OCI-M2 (cell line): ENCODE measurements around the gene C1QTNF6.

ENCODE experiments used
- DNase-seq: peaks from one replicate; lab custom pipeline; 2025; ENCODE audit not compliant: unreplicated experiment; lab: John Stamatoyannopoulos, UW

C1QTNF6 gene

GRCh38 chr22:37223965-37224551 is 36.0 kb upstream of the C1QTNF6 start:
- no peak for DNase-seq

DNA sequence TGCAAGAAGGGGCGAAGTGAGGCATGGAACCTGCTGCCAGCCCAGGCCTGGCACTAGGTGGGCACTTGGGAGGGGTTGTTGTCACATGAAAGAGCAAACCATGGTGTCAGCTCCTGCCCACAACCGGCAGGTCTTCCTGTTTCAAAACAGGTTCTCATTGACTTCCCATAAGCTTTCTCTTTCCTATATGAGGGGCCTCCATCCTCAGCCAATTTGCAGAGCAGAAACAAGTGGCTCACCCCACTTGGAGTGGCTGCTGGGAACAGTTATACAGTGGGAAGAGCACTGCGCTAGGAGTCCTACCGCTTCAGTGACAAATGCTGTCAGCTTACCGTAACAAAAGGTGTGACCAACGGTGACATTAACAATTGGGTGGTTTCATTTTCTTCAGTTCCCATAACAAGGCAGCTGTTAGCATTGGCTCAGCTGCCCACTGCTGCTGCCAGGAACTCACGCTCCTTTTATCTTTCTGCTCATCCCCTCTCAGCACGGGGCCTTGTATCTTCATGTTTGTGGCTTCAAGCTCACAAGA is 34.5 kb upstream of the C1QTNF6 start:
- no peak for DNase-seq

DNA sequence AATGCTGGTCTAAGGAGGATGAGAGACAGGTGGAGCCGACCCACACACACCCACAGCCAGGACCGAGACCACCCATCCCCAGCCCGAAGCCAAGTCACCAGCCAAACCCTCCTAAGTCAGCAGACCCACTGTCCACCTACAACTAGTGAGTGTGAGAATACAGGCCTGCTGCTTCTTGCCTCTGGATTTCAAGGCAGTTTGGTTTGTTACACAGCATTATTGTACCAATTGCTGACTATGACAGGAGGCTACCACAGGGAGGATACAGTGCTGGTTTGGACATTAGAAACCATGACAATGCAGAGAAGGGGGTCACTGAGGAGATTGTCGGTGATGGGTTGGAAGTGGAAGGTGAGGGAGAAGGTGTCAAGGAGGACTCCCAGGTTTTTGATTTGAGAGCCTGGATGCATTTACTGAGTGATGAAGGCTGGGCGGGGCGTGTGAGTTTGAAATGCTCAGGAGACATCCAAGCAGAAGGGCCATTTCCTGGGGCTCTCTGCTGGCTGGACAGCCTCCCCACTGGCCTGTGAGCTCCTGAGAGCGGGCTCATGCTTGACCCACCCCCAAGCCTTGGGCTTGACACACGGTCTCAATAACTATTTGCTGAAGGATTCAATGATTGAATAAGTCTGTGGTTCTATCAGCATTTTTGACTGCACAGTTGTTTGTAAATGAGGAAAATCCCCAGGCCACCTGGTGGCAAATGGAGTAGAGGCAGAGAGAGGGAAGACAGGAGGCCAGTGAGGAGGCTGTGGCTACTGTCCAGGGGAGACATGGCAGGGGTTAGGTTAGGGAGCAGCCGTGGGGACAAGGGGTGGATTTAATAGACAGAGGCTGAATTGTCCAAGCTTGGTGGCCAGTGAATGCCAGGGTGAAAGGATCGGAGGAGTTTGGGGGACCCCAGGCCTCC is 33.6 kb upstream of the C1QTNF6 start:
- no peak for DNase-seq

- no peak for DNase-seq
Measured at GRCh38 chr22:37220543-37220981, 32.5 kb upstream of the C1QTNF6 start.

GRCh38 chr22:37219533-37219932 is 31.5 kb upstream of the C1QTNF6 start:
- no peak for DNase-seq

DNA sequence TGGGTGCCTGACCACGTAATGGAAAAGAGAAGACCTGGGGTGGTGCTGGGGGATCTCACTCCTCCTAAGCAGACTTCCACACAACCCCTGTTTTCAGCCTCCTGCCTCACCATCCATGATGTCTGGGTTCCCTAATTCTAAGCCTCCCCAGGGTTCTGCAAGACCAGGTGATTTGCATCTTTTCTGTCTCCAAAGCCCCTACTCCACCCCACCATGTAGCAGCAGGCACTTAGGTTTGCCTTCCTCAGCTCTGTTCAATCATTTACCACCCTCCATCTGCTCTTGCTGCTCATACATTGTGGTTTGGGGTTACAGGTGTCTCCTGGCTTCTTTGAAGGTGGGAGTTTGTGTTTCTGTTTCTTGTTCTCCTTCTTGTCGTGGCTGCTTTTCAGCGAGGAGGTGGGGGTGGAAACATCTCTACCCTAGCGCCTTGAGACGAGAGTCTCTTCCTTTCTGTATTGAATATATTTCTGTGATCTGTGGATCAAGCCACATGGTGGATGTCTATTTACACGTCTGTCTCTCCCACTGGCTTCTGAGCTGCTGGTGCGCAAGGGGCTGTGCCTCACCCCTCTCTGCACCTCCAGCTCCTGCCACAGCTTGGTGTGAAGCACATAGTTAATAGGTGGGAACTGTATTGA is 30.8 kb upstream of the C1QTNF6 start:
- no peak for DNase-seq

- no peak for DNase-seq
Measured at GRCh38 chr22:37218399-37218770, 30.3 kb upstream of the C1QTNF6 start.

- DNase-seq, result no peak
Measured at GRCh38 chr22:37215890-37216289, 27.8 kb upstream of the C1QTNF6 start.

DNA sequence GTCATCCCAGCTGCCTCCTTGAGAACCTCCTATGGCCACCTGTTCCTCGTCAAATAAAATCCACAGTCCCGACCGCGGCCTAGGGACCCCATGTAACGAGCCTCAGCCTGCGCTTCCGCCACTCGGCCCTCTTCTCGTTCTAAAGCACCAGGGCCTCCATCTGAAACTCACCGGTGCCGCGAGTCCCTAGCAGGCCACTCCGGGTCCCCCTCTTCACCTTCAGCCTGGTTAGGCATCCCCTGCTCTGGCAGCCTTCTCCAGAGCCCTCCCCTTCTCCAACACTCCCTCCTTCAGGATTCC is 26.6 kb upstream of the C1QTNF6 start:
- no peak for DNase-seq

DNA sequence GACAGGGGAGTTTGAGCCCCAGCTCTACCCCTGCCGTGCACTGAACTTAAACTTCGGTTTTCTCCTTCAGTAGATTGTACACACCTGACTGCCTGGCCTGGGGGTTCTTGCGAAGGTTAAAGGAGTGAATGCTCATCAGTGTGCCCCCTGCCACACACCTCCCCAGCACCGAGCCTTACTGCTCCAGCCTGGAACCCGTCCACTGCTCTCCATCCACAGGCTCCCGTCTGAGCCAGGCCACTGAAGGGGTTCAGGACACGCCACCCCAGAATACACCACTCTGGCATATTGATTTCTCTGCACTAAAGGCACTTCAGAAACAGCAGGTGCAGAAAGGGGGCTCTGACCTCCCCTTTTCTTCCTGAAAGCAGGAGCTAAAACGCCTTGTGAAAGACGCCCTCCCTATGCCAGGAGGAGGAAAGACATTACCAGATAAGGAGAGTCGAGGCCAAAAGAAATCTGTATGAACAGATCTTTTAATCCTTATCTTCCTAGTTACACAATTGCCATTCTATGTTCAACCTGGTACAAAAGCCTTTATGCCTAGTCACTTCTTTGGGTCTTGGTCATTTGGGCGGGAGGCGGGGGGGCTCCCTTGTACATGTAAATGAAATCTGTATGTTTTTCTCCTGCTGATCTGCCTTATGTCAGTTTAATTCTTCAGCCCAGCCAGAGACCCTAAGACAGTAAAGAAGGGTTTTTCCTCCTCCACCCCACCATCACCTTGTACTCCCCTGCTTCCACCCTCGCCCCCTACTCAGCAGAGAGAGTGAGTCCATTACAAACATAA is 26.1 kb upstream of the C1QTNF6 start:
- no peak for DNase-seq

DNA sequence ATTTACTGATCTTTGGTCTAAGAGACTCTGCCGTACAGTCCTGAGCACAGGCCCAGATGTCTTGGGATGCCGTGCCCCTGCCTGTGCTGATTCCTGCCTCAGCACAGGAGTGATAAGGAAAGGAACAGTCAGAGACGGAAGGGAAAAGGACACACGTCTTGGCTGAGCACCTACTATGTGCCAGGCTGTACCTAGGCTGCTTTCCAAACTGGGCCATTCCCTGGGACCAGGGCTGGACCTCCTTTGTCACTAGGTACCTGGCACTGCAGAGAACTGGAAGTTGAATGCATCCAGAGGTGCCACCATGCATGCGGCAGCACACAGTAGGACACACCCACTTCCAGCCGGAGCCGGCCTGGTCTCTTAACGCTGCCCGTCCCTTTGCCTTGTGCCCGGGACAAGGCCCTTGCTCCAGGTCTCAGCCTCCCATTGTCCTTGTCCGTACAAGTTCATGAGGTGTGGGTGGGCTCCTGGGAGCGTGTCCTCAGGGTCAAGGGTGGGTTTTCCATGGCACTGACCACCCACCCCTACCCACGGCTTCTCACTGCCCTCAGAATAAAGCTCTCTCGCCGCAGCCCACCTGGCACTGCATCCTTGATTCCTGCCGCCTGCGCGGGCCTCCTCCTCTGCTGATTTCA is 25.3 kb upstream of the C1QTNF6 start:
- DNase-seq, result no peak

GRCh38 chr22:37212174-37212906 is 24.3 kb upstream of the C1QTNF6 start, which contains the start of gene SSTR3:
Gene SSTR3 (minus strand): TSS chr22:37212477. CDS start chr22:37207803, 4,674 bp downstream.
- DNase-seq, result no peak

DNA sequence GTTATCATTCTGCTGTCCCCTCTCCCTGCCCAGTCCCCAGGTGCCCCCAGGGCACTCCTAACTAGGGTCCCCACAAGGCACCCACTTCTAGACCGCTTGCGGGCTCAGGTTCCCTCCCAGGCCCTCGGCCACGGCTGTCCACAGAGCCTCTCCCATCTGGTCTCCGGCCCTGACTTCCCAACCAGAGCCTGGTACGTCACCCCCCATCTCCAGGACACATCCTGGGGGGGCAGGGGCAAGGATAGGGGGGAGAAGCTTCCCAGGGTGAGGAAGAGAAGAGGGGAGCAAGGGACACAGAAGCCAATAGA is 23.8 kb upstream of the C1QTNF6 start:
- no peak for DNase-seq

DNA sequence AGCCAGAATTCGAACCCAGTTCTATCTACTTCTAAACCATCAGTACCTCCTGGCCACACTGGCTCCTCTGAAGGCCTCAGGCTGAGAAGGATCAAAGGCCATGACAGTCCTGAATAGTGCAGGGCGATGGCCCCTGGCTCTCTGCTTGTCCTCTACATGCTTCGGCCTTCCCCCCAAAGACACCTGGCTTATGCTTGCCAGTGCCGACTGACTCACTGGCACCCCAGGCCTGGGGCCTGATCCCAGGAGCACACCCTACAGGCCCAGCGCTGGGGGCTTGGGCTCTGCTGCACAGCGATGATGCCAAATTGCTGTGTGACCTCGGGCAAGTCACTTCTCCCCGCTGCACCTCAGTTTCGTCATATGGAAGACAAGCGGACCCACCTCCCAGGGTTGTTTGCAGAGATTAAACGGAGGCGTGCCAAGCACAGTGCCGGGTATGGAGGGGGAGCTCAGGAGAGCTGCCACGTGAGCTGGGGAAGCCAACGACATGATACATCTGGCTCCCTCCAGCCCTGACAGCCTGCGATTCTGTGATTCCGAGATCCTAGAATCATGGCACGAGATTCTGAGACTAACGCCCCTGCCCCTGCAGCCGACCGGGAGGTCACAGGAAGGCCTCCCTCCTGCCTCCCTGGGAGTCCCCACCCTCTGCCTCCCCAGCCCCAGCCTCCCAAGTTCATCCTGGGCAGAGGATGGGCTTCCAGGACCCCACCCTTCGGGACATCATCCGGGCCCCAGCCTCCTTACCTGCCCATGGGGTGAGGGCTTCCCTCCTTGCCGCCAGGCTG is 23.2 kb upstream of the C1QTNF6 start:
- no peak for DNase-seq

- no peak for DNase-seq
Measured at GRCh38 chr22:37210041-37210803, 22.2 kb upstream of the C1QTNF6 start.

DNA sequence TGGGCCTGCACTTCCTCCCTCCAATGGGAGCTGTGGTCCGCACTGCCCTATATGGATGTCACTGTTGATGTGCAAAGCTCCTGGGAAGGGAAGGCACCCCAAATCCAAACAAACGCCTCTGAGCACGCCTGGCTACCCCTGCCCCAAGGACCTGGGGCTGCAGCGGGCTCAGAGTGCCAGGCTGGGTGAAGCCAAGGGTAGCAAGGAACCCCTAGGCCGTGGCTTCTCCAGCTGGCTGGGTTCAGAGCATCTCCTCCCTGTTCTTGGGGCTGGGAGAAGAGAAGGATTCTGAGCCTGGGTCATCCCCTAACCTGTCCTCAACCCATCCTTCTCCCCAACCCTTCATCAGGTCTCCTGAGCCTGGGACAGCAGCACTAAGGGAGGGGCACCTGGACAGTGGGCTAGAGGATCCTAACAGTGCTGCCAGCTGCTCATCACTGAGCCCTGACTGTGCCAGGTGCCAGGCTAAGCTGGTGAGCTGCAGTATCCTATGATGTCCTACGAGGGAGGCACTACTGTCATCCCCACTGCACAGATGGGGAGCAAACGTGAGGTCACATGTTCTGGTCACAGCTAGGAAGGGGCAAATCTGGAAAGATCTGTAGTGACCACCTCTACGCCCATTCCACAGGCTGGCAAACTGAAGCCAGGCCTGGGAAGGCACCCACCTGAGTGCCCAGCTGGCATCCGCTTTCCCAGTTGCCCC is 21.2 kb upstream of the C1QTNF6 start:
- no peak for DNase-seq

GRCh38 chr22:37208401-37209139 is 20.5 kb upstream of the C1QTNF6 start:
- no peak for DNase-seq
